DOHH2 (cell line): Measurements from ENCODE around the gene F12.

Experiments
- CTCF ChIP-seq: fragments of 200-600 bp; sonication (generic); IDR thresholded peaks from one replicate; pipeline ENCODE4 v1.5.1; 2014; ENCODE audit warnings: antibody characterized with exemption, mild to moderate bottlenecking, low read depth, low read length; ENCODE audit not compliant: poor library complexity, severe bottlenecking
- EZH2phosphoT487 ChIP-seq: fragments of 200-600 bp; sonication (generic); IDR thresholded peaks from 2 replicates; pipeline ENCODE4 v1.6.1; 2017; ENCODE audit warnings: borderline replicate concordance, mild to moderate bottlenecking, antibody characterized with exemption, low read length, moderate library complexity, mixed read lengths

- TF ChIP-seq CTCF (no peak), EZH2phosphoT487 (no peak)
Observed at GRCh38 chr5:177362292-177362609, 47.1 kb downstream of the F12 start.
